ENCODE results near the gene DISP2.
A peak's percentile ranks its signal among the peaks of the same experiment; 100 is the strongest.

The DISP2 gene

DNA sequence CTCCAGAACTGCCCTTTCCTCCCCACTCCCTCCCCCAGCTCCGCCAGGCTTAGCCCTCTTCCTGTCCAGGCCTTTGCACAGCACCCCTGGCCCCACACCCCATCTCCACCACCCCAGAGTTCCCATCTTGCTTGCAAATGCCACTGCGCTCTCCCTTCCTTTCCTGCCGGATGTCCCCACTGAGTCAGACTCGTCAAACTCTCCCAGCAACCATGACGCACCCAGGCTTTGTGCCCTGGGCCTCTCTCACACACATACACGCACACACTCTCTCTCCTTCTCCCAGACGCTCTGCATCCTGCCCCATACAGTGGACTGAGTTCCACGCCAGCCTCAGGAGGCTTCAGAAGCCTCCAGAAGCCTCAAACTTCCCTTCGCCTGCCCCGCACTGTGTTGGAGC is 14.5 kb upstream of the DISP2 start:
- peak overlapping the region; percentile 65 for H3K27ac ChIP-seq (ENCODE audit: low read length, poor library complexity, severe bottlenecking)
- H3K4ac ChIP-seq (ENCODE audit: low read depth in 1 of 2, low read length in 2 of 2), result peak overlapping the region; percentile 57 to 84
- H3K9ac ChIP-seq (ENCODE audit: low read length), result no peak overlapping the region
- H3K36me3 ChIP-seq (ENCODE audit: control insufficient read depth in 1 of 2, insufficient read depth in 2 of 2, low read depth in 1 of 2, low read length in 2 of 2), result no peaks in the 10 kb centered on the region
- peak overlapping the region; percentile 94 for H4K91ac ChIP-seq (ENCODE audit: low read length)
- peak overlapping the region; percentile 41 to 85 for H2BK12ac ChIP-seq (ENCODE audit: low read length in 2 of 2)
- H3K23ac ChIP-seq (ENCODE audit: low read length in 2 of 2), result no peak overlapping the region
- DNase-seq, result peak; percentile 98
- no peaks in the 10 kb centered on the region for H3K27me3 ChIP-seq (ENCODE audit: control insufficient read depth in 1 of 2, insufficient read depth in 1 of 2, low read length in 2 of 2)
- H2AK5ac ChIP-seq (ENCODE audit: low read length, severe bottlenecking), result peak overlapping the region; percentile 14
- no peaks in the 10 kb centered on the region for H3K9me3 ChIP-seq (ENCODE audit: control insufficient read depth, low read length)
- H2BK15ac ChIP-seq (ENCODE audit: low read depth, poor library complexity, severe bottlenecking), result peak overlapping the region; percentile 85
- H3K79me1 ChIP-seq (replicated peaks; ENCODE audit: low read length, poor library complexity, severe bottlenecking), result no peaks in the 10 kb centered on the region
- no peak overlapping the region for H3K4me2 ChIP-seq (ENCODE audit: low read length, poor library complexity, severe bottlenecking)
- WGBS, result 25% methylated on average over 10 of the region's 10 CpGs
- H3K18ac ChIP-seq (ENCODE audit: low read depth in 1 of 2, low read length in 2 of 2), result peak overlapping the region; percentile 70 to 95
- no peak overlapping the region for H3K4me3 ChIP-seq (ENCODE audit: insufficient read depth in 1 of 2, low read depth in 1 of 2, low read length in 2 of 2)
- H4K8ac ChIP-seq (ENCODE audit: low read length), result peak overlapping the region; percentile 96
- peak overlapping the region; percentile 86 for H2BK120ac ChIP-seq (ENCODE audit: low read depth, low read length)
- no peak overlapping the region for H3K14ac ChIP-seq (ENCODE audit: low read length in 2 of 2)
- peak overlapping the region; percentile 8 for H2BK5ac ChIP-seq (ENCODE audit: low read depth, low read length, poor library complexity, severe bottlenecking)
- peak overlapping the region; percentile 21 for H2AFZ ChIP-seq (ENCODE audit: low read depth, low read length)
- H3K4me1 ChIP-seq (ENCODE audit: control insufficient read depth, insufficient read depth, low read depth, low read length), result peaks cover 40% of the 10 kb centered on the region

DNA sequence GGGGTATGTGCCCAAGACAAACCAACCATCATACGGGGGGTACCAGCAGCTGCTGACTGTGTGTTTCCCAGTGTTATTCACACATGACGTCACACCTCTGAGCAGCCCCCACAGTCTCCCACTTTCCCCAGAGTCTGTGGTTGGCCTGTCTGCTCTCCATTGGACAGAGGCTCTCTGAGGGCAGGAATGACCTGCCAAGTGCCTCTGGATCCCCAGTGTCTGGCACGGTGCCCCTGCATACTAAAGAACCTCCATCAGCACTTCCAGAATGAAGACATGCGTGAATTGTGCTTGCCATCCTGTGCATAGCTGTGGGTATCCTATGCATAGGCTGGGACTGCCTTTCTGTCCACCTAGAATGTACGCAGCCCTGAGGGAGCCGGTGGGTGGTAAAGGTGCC is 13.8 kb upstream of the DISP2 start:
- no peaks in the 10 kb centered on the region for H3K79me1 ChIP-seq (replicated peaks; ENCODE audit: low read length, poor library complexity, severe bottlenecking)
- H3K9ac ChIP-seq (ENCODE audit: low read length), result no peak overlapping the region
- no peak overlapping the region for H3K4me3 ChIP-seq (ENCODE audit: insufficient read depth in 1 of 2, low read depth in 1 of 2, low read length in 2 of 2)
- peak overlapping the region; percentile 70 to 95 for H3K18ac ChIP-seq (ENCODE audit: low read depth in 1 of 2, low read length in 2 of 2)
- no peak overlapping the region for H2BK5ac ChIP-seq (ENCODE audit: low read depth, low read length, poor library complexity, severe bottlenecking)
- no peaks in the 10 kb centered on the region for H3K36me3 ChIP-seq (ENCODE audit: control insufficient read depth in 1 of 2, insufficient read depth in 2 of 2, low read depth in 1 of 2, low read length in 2 of 2)
- H3K4ac ChIP-seq (ENCODE audit: low read depth in 1 of 2, low read length in 2 of 2), result peak overlapping the region; percentile 57 to 84
- H3K4me1 ChIP-seq (ENCODE audit: control insufficient read depth, insufficient read depth, low read depth, low read length), result peaks cover 33% of the 10 kb centered on the region
- peak overlapping the region; percentile 88 for H2AK5ac ChIP-seq (ENCODE audit: low read length, severe bottlenecking)
- peak overlapping the region in 1 of 2 experiments; percentile 83 for H3K14ac ChIP-seq (ENCODE audit: low read length in 2 of 2)
- H3K23ac ChIP-seq (ENCODE audit: low read length in 2 of 2), result peak overlapping the region; percentile 20 to 62
- H2AFZ ChIP-seq (ENCODE audit: low read depth, low read length), result no peak overlapping the region
- peak overlapping the region; percentile 41 to 85 for H2BK12ac ChIP-seq (ENCODE audit: low read length in 2 of 2)
- H2BK15ac ChIP-seq (ENCODE audit: low read depth, poor library complexity, severe bottlenecking), result peak overlapping the region; percentile 85
- H3K27me3 ChIP-seq (ENCODE audit: control insufficient read depth in 1 of 2, insufficient read depth in 1 of 2, low read length in 2 of 2), result no peaks in the 10 kb centered on the region
- no peak overlapping the region for H3K4me2 ChIP-seq (ENCODE audit: low read length, poor library complexity, severe bottlenecking)
- H4K91ac ChIP-seq (ENCODE audit: low read length), result peak overlapping the region; percentile 94
- 57% methylated on average over 6 of the region's 6 CpGs for WGBS
- peak overlapping the region; percentile 96 for H4K8ac ChIP-seq (ENCODE audit: low read length)
- no peaks in the 10 kb centered on the region for H3K9me3 ChIP-seq (ENCODE audit: control insufficient read depth, low read length)
- H3K27ac ChIP-seq (ENCODE audit: low read length, poor library complexity, severe bottlenecking), result no peak overlapping the region
- peak; percentile 70 for DNase-seq
- H2BK120ac ChIP-seq (ENCODE audit: low read depth, low read length), result peak overlapping the region; percentile 86

DNA sequence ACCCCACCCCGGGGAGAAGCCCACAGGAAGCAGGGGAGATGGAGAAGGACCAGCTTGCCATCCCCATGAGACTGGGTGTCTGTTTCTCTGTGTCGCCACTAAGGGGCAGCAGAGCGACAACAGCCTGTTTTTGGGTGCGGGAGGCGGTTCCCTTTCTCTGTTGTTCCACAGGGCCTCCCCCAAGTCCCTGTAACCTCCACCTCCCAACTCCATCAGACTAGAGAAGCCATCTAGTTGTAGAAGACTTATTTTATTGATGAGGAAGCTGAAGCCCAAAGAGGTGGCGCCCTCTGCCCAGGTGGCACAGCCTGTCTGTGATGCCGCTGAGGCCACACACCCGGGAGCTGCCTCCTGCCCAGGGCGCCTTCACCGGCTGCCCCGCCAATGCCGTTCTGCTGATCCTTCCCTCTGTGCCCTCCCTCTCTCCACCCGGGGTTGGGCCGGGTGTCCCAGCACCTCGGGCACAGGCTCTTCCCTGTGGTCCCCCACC is 13.3 kb upstream of the DISP2 start:
- Histone ChIP-seq H3K23ac (ENCODE audit: low read length in 2 of 2) (no peak overlapping the region), H4K8ac (ENCODE audit: low read length) (peak overlapping the region; percentile 81), H3K36me3 (ENCODE audit: control insufficient read depth in 1 of 2, insufficient read depth in 2 of 2, low read depth in 1 of 2, low read length in 2 of 2) (no peaks in the 10 kb centered on the region), H3K9ac (ENCODE audit: low read length) (no peak overlapping the region), H2BK120ac (ENCODE audit: low read depth, low read length) (peak overlapping the region; percentile 55), H4K91ac (ENCODE audit: low read length) (peak overlapping the region; percentile 94), H3K9me3 (ENCODE audit: control insufficient read depth, low read length) (no peaks in the 10 kb centered on the region), H3K14ac (ENCODE audit: low read length in 2 of 2) (peak overlapping the region in 1 of 2 experiments; percentile 83), H2AK5ac (ENCODE audit: low read length, severe bottlenecking) (no peak overlapping the region), H2BK5ac (ENCODE audit: low read depth, low read length, poor library complexity, severe bottlenecking) (no peak overlapping the region), H3K27me3 (ENCODE audit: control insufficient read depth in 1 of 2, insufficient read depth in 1 of 2, low read length in 2 of 2) (no peaks in the 10 kb centered on the region), H3K4ac (ENCODE audit: low read depth in 1 of 2, low read length in 2 of 2) (peak overlapping the region; percentile 54 to 84), H3K79me1 (replicated peaks; ENCODE audit: low read length, poor library complexity, severe bottlenecking) (no peaks in the 10 kb centered on the region), H3K4me3 (ENCODE audit: insufficient read depth in 1 of 2, low read depth in 1 of 2, low read length in 2 of 2) (no peak overlapping the region), H2BK15ac (ENCODE audit: low read depth, poor library complexity, severe bottlenecking) (peak overlapping the region; percentile 85), H3K4me1 (ENCODE audit: control insufficient read depth, insufficient read depth, low read depth, low read length) (peaks cover 28% of the 10 kb centered on the region), H3K18ac (ENCODE audit: low read depth in 1 of 2, low read length in 2 of 2) (peak overlapping the region; percentile 81 to 95), H2AFZ (ENCODE audit: low read depth, low read length) (no peak overlapping the region), H2BK12ac (ENCODE audit: low read length in 2 of 2) (peak overlapping the region; percentile 85 to 86), H3K27ac (ENCODE audit: low read length, poor library complexity, severe bottlenecking) (no peak overlapping the region), H3K4me2 (ENCODE audit: low read length, poor library complexity, severe bottlenecking) (no peak overlapping the region)
- WGBS, result 64% methylated on average over 13 of the region's 15 CpGs
- DNase-seq, result peak; percentile 75

DNA sequence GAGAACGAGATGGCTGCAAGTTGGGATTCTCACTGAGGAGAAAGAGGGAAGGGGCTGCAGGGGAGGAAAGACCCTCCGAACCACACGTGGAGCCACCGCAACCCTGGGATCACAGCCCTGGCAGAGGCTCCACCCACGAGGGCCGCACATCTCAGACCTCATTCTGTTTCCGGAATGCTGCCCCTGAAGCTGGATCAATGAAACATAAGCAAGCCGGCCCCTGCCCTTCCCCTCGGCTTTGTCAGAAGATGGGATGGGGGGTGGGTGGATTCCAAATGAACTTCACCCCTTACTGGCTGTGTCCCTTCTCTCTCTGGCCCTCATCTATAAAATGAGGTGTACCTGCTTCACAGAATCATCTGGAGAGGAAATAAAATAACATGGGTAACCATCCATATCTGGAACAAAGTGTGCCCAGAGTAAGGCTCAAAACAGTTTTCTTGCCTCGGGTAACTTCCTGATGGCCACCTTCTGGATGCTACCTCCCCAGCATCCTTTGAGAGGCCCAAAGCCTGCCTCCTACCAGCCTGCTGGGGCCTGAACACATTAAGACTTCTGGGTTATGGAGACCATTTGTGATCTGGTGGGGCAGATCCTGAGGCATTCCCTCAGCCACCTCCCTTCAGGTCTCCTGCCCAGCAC is 12.7 kb upstream of the DISP2 start:
- Histone ChIP-seq H3K9me3 (ENCODE audit: control insufficient read depth, low read length) (no peaks in the 10 kb centered on the region), H2BK12ac (ENCODE audit: low read length in 2 of 2) (peak overlapping the region; percentile 38 to 85), H3K4me2 (ENCODE audit: low read length, poor library complexity, severe bottlenecking) (no peak overlapping the region), H3K23ac (ENCODE audit: low read length in 2 of 2) (no peak overlapping the region), H3K4me3 (ENCODE audit: insufficient read depth in 1 of 2, low read depth in 1 of 2, low read length in 2 of 2) (no peak overlapping the region), H3K4me1 (ENCODE audit: control insufficient read depth, insufficient read depth, low read depth, low read length) (peaks cover 26% of the 10 kb centered on the region), H3K27ac (ENCODE audit: low read length, poor library complexity, severe bottlenecking) (no peak overlapping the region), H4K91ac (ENCODE audit: low read length) (peak overlapping the region; percentile 72), H2AFZ (ENCODE audit: low read depth, low read length) (no peak overlapping the region), H2AK5ac (ENCODE audit: low read length, severe bottlenecking) (no peak overlapping the region), H3K9ac (ENCODE audit: low read length) (no peak overlapping the region), H3K27me3 (ENCODE audit: control insufficient read depth in 1 of 2, insufficient read depth in 1 of 2, low read length in 2 of 2) (peaks cover 0 to 4% of the 10 kb centered on the region in 2 experiments), H3K36me3 (ENCODE audit: control insufficient read depth in 1 of 2, insufficient read depth in 2 of 2, low read depth in 1 of 2, low read length in 2 of 2) (no peaks in the 10 kb centered on the region), H3K18ac (ENCODE audit: low read depth in 1 of 2, low read length in 2 of 2) (peak overlapping the region in 1 of 2 experiments; percentile 20), H3K4ac (ENCODE audit: low read depth in 1 of 2, low read length in 2 of 2) (no peak overlapping the region), H2BK120ac (ENCODE audit: low read depth, low read length) (no peak overlapping the region), H4K8ac (ENCODE audit: low read length) (peak overlapping the region; percentile 81), H3K14ac (ENCODE audit: low read length in 2 of 2) (no peak overlapping the region), H2BK15ac (ENCODE audit: low read depth, poor library complexity, severe bottlenecking) (no peak overlapping the region), H2BK5ac (ENCODE audit: low read depth, low read length, poor library complexity, severe bottlenecking) (no peak overlapping the region), H3K79me1 (replicated peaks; ENCODE audit: low read length, poor library complexity, severe bottlenecking) (no peaks in the 10 kb centered on the region)
- no peak for DNase-seq
- WGBS, result 78% methylated on average over 5 of the region's 10 CpGs

Measured in mesenchymal stem cell (in vitro differentiated cells and primary cell).